GM19025 (cell line): ENCODE measurements around the gene NSD2.

Experiments
- ATAC-seq: cut with Tn5 transposase; IDR thresholded peaks from one replicate; pipeline ENCODE4 v1.9.1; 2021; ENCODE audit warnings: mild to moderate bottlenecking, low read depth, moderate library complexity; ENCODE audit not compliant: unreplicated experiment

Gene NSD2

DNA sequence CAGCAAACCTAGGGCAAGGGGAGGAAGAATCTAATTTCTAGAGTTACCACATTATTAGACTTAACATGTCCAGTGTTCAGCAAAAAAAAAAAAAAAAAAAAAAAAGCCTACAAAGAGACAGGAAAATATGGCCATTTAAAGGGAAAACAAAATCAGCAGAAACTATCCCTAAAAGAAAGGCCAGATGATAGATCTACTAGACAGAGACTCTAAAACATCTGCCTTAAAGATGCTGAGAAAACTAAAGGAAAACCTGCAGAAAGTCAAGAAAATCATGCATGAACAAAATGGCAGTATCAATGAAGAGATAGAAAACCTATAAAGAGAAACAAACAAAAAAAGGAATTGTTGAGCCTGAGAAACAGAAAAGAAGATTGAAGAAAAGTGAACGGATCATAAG lies 93.8 kb downstream of the NSD2 start:
- ATAC-seq, result no peak

DNA sequence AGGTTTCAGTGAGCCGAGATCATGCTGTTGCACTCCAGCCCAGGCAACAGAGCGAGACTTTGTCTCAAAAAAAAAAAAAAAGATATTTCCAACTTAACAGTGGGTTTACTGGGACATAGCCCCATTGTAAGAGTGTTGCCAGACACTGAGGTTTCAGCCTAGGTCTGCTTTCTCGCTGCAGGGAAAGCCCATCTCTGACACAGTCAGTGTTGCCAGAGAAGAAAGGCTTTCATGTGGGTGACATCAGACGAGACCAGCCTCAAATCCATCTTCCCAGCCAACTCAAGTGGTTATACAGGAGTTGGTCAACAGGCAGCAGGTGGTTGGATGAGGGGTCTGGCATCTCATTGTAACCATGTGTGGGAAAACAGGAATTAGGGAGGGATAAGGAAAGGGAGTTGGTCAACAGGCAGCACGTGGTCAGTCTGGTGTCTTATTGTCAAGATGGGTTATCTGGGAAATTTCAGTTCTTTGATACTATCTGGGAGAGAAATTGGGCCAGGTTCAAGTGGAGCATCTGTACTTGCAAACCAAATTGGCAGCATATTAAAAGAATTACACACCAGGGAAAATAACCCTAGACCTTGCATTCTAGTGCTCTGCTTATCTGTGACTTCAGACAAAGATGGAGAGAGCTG lies 96.4 kb downstream of the NSD2 start:
- ATAC-seq, result no peak

DNA sequence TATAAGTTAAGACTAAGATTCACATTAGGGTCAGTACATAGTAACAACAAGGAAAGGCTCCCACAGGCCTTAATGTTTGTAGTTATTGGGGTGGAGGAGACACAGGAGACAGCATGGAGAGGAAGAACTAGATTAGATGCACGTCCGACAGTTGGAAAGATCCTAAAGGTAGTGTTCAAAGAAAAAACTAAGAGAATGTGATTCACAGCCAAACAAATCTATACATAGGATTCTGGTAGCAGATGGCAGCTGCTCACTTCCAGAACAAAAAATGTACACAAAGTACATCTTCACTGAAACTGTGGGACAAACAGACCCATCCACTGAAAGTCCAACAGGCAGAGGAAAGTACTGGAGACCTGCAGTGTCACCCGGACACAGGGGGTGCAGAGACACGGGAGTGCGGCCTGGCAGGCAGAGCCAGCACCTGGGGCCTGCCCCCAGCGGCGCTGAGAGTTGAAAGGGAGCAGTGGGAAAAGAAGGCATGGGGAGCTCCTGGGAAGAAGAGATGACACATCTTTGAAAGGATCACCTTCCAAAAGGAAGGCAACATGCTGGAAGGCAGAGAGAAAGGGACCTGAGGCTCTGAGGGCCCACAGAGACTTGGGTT lies 97.6 kb downstream of the NSD2 start:
- ATAC-seq, result no peak

DNA sequence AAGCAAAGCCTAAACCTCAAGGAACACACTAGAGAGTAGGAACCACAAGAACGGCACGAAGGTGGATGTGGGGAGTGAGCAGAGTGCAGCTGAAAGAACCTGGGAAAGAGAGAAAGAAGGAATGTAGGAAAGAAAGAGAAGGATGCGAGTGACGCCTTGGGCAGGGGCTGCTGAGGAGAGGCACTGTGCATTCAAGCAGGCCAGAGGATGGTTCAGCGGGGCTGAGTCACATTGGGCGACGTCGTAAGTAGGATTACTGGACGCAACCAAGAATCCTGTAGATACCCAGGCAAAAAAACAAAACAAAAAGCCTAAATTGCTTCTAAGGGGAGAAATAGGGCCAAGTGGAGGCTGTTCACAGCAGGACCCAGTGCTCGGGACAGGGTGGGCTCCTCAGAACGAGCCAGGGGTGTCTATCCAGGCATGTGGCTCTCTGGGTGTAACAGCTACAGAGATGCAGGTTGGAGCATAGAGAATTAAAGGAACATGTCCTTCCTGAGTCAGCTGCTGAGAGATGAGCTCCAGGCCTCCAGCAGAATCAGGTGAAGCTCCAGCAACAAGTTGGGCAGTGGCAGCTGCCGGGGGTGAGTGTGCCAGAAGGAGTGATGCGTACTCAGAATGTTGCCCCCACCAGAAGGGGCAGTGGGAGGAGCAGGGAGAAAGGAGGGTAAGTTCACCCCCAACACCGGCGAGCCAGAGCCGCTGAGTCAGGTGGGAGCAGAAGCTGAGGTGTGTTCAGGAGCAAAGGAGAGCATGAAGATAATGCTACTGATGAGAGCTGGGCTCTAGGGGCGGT lies 98.9 kb downstream of the NSD2 start:
- ATAC-seq, result no peak

DNA sequence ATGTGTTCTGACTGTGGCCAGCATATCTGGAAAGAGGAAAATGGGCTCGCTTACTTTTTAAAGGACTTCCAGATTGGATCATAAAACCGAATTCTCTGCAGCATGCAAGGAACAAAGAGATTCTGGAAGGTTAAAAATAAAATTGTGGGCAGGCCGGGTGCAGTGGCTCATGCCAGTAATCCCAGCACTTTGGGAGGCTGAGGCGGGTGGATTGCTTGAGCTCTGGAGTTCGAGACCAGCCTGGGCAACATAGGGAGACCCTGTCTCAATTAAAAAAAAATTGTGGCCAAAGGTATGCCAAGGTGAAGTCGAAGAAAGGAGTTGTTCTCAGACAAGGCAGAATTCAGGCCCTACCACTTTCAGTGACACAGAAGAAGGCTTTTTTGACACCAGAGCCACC lies 99.7 kb downstream of the NSD2 start:
- ATAC-seq, result no peak

DNA sequence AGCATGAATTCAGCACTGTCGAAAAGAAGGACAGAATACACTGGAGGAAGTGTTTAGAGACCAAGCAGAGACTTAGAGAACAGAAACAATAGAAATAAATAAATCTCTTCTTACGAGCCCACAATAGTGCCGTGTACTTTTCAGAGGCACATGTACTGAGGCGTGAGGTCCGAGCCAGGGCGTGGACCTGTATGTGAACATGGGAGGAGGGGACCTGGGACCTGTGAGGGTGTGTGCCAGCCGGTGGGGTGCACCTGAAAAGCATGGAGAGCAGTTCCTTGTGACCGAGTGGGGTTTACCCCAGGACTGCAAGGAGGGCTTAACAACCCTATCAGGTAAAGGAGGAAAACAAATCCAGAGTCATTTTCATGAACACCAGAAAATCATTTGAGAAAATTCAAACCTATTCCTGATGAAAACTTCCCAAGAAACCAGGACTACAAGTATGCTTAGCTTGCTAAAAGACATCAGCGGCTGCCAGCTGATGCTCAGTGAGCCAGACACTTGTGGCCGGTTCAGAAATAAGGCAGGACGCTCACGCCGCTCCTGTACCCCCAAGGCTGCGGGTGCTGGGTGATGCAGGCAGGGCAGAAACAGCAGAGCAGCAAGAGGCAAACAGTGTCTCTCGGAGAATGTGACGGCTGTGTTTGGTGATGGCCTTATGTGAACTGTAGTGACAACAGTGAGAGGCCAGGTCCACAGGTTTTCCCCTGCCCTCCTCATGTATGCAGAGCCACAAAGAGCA lies 100.4 kb downstream of the NSD2 start:
- no peak for ATAC-seq

DNA sequence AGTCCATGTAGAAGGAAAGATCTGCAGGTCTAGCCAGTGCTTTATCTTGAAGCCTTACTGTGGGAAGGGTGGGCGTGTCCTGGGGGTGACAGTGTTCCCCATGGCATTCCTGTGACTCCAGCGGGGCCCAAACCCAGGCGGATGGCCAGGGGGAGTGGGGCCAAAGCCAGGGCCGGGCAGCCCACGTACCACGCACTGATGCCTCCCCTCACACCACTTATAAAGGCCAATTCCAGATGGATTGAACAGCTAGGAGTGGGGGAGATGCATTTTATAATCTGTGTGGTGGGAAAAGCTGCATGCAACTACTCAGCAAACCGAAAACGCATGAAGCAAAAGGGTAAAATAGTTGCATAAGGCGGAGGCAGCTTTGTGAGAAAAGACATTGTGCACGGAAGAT lies 101.2 kb downstream of the NSD2 start:
- ATAC-seq, result no peak

DNA sequence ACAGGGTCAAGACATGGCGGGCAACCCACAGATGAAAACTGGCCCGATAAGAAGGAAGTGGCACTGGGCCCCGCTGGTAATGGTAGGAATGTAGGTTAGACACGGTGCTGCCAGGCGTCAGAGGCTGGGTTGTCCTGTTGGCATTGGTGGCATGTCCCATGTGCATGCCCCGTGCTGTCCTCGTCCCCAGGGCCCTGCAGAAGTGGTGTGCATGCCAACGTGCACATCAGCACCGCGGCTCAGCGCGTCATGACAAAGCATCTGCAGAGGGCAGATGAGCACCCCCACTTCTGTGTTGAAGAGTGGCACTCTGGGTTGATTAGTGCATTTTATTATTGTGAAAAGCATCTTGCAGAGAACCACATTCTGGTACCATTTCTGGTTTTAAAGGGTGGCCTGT lies 102.0 kb downstream of the NSD2 start:
- ATAC-seq, result no peak

DNA sequence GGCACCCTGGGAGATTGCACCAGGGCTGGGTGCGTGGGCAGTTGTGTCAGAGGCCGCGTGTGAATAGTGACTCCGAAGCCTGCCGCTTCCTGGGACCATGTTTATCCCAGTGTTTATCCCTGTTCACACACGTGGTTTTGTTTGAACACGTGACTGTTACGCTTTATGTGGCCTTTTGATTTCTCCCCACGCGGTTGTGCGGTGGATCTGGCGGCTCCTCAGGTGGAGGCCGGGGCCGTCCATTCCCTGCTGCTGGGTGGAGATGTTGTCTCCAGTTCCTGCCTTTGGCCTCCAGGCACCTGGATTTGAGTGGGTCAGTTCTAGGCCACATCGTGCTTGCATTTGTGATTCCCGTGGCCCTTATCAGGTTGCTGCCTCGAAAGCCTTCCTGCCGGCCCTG lies 102.5 kb downstream of the NSD2 start:
- no peak for ATAC-seq

DNA sequence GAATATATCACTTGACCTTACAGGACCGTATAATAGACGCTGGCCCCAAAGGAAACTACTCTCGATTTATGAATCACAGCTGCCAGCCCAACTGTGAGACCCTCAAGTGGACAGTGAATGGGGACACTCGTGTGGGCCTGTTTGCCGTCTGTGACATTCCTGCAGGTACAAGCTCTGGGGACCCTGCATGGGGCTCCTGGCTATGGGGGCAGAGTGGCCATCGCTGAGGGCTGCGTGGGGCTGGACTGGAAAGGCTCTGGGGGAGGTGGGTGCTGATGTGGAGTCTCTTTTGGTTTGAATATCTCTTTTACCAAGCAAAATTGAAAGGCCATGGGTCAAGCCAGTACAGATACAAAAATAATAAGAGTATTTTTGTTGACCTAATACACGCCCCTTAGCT lies 103.6 kb downstream of the NSD2 start:
- ATAC-seq, result no peak

DNA sequence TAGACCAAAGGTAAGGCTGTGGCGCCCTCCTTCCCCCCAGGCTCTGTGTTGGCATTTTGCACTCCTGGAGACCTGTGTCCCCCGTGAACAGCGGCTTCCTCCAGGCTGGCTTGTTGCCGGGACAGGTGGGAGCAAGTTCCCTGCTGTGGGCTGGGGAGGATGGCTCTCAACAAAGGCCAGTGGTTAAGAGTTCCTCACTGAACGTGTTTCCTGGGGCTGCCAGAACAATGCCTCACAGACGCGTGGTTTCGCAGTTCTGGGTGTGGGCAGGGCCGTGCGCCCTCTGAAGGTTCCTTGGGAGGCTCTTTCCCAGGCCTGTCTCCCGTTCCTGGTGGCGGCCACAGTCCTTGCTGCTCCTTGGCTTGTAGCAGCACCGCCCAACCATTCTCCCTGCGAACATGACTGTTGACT lies 104.2 kb downstream of the NSD2 start:
- ATAC-seq, result no peak

DNA sequence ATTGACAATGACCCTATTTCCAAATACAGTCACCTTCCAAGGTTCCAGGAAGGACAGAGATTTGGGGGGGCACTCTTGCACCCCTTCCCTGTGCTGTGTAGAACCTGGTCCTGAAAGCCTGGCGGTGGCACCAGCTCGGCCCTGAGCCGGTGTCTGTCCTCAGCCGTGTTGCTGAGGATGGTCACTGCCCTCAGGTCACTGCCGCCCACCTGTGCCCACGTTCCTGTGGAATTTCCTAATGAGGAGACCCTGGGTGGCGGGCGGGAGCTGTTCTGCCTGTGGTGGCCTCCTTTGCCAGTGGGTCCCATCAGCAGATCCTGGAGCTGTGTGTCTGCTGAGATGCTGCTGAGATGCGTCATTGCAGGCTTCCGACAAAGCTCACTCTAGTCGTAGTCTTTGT lies 104.7 kb downstream of the NSD2 start:
- ATAC-seq, result no peak

DNA sequence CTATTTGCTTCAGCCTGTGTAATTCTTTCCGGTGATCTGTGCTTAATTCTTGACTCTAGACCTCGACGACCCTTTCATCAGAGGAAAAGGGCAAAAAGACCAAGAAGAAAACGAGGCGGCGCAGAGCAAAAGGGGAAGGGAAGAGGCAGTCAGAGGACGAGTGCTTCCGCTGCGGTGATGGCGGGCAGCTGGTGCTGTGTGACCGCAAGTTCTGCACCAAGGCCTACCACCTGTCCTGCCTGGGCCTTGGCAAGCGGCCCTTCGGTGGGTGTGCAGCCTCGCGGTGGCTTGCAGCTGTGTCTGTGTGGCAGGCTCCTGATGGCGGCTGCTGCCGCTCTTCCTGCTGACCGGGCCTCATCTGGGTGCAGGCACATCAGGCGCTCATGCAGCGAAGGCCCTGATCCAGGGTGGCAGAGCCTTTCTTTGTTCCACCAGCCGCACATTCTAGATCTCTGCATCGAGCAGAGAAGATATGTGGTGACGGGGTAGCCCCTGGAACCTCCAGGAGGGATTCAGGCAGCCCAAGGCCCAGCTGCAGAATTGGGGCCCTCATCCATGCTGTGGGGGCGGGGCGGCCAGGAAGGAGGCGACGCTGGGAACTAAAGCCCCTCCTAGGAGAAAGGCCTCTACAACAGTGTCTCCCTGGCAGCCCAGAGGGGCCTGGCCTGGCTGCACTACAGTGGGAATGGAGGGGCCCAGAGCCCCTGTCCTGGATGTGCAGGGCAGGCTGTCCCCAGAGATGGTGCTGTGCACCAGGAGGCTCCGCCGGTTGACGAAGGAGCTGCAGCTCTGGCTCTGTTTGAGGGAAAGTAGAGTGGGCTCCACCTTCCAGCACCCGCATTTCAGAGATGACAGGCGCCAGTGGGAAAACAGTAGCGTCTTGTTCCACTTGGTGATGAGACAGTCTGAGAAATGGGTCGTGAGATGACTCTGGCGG lies 105.5 kb downstream of the NSD2 start:
- ATAC-seq, result no peak

DNA sequence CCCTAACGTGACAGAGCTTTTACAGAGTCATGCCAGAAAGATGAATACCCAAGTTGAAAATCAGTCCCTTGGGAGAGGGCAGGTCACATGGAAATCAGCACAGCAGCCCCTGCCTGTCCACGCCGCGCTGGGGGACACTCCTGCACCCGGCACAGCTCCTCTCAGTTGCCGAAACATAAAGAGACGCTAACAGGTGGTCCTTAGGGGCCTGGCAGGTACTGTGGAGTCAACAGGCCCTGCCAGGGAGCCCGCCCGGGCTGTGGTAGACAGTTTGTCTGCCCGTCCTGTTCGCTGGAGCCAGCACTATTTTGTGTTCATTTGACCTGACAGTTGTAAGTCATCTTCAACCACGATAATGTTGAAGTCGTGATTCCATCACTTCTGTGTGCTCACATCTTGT lies 107.0 kb downstream of the NSD2 start:
- no peak for ATAC-seq

DNA sequence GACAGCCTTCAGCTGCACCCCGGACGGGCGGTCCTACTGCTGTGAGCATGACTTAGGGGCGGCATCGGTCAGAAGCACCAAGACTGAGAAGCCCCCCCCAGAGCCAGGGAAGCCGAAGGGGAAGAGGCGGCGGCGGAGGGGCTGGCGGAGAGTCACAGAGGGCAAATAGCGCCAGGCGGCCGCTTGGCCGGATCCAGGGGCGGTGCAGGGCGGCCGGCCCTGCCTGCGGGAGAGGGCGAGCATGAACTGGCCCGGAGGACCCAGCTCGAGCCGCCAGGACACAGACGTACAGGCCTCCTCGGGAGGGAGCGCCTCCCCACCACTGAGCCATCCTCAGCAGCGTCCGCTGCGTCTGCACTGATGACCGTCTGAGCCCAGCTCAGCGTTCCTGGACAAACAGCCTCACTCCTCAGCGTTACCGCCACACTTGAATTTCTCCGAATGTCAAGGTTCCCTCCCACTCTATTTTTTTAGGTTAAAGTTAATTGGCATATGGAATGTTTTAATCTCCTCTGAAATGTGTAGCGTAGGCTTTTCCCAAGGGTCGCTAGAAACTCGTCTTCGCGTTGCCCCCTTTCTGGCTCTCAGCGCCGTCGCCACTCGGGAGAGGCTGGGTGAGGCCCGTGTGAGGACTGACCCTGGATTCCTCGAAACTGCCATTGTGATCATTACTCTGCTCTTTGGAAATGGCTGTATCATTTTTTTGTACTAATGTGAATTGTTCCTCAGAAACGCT lies 107.7 kb downstream of the NSD2 start:
- no peak for ATAC-seq

DNA sequence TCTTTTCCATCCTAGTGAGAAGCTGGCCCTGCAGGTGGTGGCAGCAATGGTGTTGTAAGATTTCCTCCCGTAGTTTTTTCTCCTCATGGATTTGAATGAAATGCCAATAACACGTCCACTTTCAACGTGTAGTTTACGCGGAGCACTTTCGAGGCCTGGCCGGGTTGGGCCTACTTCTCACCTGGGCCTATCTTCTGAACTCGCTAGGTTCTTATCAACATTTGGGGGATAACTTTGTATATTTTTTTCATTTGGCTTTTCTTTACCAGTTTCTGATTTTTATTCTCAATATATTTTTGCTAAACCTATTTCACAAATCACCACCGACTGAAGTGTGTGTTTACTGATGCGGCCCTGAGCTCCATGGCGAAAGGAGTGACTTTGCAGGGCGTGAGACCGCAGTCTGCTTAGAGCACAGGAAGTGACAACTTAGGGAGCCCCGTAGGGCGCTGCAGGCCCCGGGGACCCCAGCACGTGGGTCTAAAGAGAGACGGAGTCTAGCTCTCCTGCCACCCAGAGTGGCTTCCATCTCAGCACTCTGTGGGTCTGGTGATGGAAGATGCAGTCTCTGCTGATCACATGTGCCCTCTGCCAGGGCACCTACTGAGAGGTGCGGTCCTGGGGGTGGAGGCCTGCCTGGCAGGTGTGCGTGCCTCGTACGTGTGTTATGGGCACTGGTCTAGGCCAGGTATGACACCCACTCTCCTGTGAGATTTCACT lies 108.4 kb downstream of the NSD2 start:
- ATAC-seq, result no peak

DNA sequence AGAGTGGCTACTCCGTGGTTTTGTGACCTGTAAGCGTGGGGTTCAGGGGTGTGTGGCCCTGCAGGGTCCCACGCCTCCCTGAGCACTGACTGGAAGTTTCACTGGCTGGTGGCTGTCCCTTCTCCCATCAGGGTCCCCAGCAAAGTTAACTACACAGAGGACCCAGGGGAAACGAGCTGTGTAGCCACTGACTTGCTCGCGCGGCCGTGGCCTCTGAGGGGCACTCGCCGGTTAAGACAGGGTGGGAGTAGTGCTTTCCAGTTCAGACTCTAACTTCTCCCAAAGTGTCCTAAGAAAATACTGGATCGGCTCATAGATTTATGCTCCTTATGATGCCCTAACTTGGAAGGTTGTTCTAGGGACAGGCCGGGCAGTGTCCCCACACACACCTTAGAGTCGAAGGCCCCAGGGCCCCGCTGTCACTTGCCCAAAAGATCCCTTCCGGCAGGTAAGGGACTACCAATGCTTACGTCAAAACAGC lies 109.4 kb downstream of the NSD2 start:
- ATAC-seq, result no peak

DNA sequence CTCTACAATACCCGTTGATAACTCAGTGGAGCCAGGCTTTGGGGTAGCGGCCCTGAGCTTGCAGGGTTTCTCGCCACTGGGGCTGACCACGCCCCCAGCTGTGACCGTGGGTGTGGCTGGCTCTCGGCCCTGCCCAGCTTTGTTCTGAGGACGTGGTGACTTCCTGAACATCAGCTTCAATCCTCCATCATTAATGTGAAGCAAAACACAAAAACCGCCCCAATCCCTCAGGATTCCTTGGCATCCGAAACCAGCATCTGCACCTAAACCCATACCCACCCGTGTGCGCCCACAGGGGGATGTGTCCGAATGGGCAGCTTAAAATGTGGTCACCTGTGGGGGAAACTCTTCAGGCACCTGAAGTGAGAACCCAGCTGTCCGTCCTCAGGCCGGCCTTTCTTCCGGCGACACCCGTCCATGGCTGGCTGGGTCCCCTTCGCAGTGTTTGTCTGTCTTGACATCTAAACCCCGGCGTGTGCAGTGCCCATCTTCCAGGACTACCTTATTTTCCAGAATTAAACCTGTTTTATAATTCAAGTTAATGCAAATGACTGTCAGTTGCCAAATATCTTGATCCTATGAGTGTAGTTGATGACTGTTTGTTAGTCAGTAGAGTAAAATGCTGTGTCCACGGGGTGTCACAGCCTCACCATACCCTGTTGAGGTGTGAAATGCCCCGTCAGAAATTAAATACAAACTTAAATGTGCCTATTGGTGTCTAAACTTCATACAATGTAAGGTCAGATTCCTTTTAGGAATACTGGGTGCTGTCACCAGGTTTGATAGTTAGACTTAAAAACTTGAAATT lies 110.3 kb downstream of the NSD2 start:
- ATAC-seq, result no peak
